Fibroblast of the aortic adventitia (primary cell): ENCODE results near the gene CLCN3. TPM values are rescaled to one million over a fixed set of nuclear protein-coding genes. Genes with fewer than 3 reads are reported as not detected.

ENCODE experiments used
- DNase-seq: peaks from one replicate; pipeline ENCODE4 v3.0.0-alpha.2; 2010; ENCODE audit warnings: low read depth
- H3K4me3 ChIP-seq: 2 replicates; pipeline ENCODE4 v1.5.1; 2011; ENCODE audit warnings: low read depth, mild to moderate bottlenecking, control low read depth, low read length, moderate library complexity
- CTCF ChIP-seq: IDR thresholded peaks from 2 replicates; pipeline ENCODE4 v1.5.1; 2011; ENCODE audit warnings: mild to moderate bottlenecking, low read length, control low read depth, inconsistent platforms; ENCODE audit not compliant: insufficient read depth
- total RNA-seq: library from RNA; depleted of rRNA; stranded (reverse); fragments of >200 nt; gene quantifications from 2 replicates; pipeline ENCODE4 v1.2.3, GENCODE V29; 2012; ENCODE audit warnings: low replicate concordance

CLCN3 gene
- total RNA-seq, 1 donor: 50.6 TPM

DNA sequence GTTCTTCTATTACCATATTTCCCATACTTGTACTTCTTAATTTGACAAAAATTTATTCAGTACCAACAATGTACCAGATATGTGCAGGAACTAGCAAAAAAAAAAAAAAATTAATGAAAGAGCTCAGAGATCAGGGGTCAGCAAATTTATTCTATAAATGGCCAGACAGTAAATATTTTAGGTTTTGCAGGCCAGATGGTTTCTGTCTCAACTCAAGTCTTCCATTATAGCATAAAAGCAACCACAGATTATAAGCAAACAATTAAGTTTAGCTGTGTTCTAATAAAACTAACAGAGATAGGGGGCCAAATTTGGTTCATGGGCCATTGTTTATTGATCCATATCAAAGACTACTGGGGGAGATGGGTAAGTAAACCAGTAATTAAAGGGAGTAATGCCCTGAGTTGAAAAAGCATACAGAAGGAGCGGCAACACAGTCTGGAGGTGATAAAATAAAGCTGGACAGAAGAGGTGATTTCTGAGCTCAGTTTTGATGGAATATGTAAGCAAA is 27.3 kb upstream of the CLCN3 start:
- no peak for DNase-seq
- no peak for TF ChIP-seq CTCF
- no peak overlapping the region for H3K4me3 ChIP-seq

DNA sequence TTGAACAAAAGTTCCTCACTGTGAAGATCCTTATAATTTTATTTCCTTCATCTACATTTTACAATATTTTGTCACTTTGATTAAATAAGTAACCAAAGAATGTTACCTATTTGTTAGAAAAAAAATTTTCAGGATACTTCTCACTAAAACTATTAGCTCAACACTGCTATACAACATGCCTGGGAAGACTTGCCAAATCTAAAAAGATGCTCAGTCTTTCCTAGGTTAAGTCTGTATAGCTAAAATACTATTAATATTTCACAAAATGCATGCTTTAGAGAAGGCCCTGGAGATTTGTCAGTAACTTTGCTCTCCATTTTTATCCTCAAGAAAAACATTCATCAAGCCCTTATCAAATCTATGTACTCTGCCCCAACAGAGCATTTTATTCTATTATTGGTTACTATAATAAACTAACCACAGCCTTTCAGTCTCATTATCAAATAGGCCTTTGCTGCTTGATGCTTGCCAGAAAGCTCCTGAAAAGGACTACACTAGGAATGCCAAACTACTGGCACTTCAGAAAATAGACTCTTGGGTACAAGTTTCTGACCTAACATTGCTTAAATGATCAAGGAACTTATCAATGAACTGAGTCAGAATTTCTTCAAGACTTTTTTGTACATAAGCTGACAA is 25.7 kb upstream of the CLCN3 start:
- no peak for TF ChIP-seq CTCF
- DNase-seq: no peak
- no peak overlapping the region for H3K4me3 ChIP-seq

DNA sequence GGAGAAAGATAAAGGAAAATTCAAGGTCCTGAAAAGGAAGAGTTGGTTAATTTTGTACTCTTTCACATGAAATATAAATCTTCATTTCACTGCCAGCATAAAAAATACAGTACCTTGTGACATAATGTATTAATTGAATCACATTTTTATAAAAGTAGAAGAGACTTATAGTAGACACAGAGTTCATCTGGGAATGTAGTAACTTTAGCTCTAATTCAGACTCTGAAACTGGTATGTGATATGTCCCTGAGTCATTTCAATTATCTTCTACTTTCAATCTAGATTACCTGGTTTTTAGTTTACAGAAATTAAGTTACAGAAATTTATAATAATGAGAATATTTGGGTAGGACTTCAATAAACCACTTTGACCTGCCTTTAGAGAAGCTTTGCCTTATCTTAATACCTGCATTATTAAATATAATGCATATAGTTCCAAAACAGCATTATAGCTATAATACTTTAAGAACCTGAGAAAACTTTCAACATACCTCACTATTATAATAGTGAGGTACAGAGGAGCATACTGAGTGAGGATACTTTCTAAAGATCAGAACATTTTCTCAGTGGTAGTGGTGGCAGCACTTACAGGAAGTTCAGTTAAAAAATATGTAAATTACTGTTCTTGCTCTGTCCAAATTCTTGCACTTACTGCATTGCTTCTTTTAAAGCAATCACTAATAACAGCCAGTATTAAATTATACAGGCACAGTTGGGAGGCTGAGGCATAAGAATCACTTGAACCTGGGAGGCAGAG is 19.2 kb upstream of the CLCN3 start:
- DNase-seq: no peak
- TF ChIP-seq CTCF: no peak

GRCh38 chr4:169603312-169603711 is 17.1 kb upstream of the CLCN3 start:
- no peak for DNase-seq
- TF ChIP-seq CTCF: no peak
- H3K4me3 ChIP-seq: no peak overlapping the region

More for the DNA sequence above, 19.2 kb upstream of the CLCN3 start:
- H3K4me3 ChIP-seq: no peak overlapping the region

DNA sequence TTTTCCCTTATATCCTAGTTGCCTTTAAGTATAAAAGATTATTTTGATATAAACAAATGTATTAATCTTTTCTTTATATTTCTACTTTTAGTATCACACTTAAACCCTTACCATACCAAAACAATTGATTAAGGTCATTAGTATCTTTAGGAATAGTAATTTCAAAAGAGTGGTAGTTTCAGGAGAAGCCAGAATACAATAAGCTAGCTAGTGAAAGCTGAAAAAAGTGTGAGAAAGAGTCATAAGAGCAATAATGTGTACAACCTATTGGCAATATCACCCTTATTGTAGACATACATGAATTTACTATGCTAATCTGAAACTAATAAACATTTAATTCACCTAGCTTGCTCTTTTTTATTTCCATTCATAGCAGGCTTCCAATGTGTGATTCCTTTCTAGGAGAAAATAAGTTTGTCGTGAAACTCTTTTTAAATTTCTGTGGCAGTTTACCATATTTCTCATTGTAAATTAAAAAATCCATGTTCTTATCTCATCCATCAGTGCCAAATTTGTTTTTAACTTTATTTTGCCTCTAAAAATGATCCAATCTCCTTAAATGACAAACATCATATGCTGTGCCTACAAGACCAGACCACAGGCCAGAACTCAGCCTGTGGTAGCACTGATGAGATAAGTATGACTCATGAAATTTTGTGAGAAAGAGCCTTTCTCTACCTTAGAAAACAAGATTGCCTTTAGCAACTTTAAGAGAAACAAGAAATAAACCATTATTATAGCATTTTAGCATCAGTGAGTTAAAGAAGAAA is 16.1 kb upstream of the CLCN3 start:
- TF ChIP-seq CTCF: no peak
- H3K4me3 ChIP-seq: no peak overlapping the region
- DNase-seq: peak; percentile 70

DNA sequence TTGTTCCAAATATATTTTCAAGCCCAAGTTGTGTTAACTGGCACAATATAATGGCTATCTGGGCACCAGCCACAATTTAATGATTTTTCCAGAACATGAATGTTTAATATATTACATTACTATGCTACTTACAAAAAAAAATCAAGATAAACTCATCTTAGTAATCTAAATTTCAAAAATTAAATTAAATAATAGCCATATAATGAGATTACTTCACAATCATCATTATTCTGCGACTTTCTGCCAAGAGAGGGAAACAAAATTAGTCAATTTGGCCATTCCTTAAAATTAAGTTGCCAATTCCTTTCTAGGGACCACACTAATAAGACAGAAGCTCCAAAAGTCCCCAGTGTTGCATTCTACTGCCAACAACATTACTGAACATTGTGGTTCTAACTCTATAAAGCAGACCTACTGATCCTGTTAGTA is 15.5 kb upstream of the CLCN3 start:
- DNase-seq: no peak
- no peak overlapping the region for H3K4me3 ChIP-seq
- no peak for TF ChIP-seq CTCF
